ENCODE data around the gene CDH7.

The CDH7 gene

DNA sequence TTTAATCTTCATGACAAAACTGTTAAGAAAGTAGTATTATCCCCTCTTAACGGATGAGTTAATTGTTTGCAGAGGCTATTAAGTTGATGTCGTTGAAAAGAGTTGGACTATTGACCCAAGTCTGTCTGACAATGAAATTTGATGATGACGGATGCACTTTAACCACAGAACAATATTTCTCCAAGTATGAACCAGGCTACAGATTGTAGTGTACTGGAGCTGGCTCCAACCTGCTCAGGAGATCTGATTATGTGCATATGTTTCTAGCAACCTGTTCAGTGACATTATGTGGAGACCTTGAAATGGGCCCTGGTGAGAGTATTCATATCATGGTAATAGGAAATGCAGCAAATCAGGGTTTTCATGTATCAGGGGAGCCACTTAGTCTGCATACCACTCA lies 174.1 kb downstream of the CDH7 start:
- no peak overlapping the region for H3K4me3 ChIP-seq (ENCODE audit: low read length)
- H3K9ac ChIP-seq (ENCODE audit: low read depth, low read length): no peak overlapping the region
- H3K36me3 ChIP-seq (ENCODE audit: insufficient read depth, low read depth, low read length): no peaks in the 10 kb centered on the region
- no peaks in the 10 kb centered on the region for H3K4me1 ChIP-seq (ENCODE audit: insufficient read depth, low read length)
- H3K9me3 ChIP-seq (ENCODE audit: insufficient read depth, low read depth, low read length): no peaks in the 10 kb centered on the region
- no peak overlapping the region for H3K27ac ChIP-seq (ENCODE audit: low read length)
- H3K27me3 ChIP-seq (ENCODE audit: insufficient read depth, low read length): no peaks in the 10 kb centered on the region

DNA sequence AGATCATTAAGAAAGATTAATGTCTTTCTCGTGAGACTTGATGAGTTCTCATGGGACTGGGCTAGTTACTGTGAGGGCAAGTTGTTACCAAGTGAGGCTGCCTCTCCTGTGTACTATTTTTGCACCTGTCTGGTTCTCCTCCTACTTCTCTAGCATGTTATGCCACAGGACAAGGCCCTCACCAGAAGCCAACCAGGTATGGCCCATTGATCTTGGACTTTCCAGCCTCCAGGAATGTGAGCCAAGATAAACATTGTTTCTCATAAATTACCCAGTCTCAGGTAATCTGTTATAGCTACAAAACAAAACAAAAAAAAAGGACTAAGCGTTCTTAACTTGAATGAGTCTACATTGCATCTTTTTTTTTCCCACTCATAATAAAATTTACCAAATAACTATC lies 184.1 kb downstream of the CDH7 start:
- Histone ChIP-seq H3K36me3 (ENCODE audit: insufficient read depth, low read depth, low read length) (no peaks in the 10 kb centered on the region), H3K9me3 (ENCODE audit: insufficient read depth, low read depth, low read length) (no peaks in the 10 kb centered on the region), H3K27ac (ENCODE audit: low read length) (no peak overlapping the region), H3K9ac (ENCODE audit: low read depth, low read length) (no peak overlapping the region), H3K4me3 (ENCODE audit: low read length) (no peak overlapping the region), H3K27me3 (ENCODE audit: insufficient read depth, low read length) (no peaks in the 10 kb centered on the region), H3K4me1 (ENCODE audit: insufficient read depth, low read length) (no peaks in the 10 kb centered on the region)

DNA sequence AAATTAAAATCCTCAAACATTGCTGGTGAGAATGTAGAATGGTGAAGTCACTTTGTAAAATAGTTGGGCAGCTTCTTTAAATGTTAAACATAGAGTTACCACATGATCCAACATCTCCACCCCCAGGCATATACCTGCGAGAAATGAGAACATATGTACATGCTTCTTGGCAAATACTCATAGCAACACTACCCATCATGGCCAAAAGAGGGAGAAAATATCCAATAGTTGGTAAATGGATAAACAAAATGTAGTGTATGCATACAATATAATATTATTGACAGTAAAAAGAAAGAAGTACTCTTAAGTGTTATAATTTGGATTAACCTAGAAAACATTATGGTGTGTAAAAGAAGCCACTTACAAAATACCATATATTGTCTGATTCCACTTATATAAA lies 185.9 kb downstream of the CDH7 start:
- Histone ChIP-seq H3K27ac (ENCODE audit: low read length) (no peak overlapping the region), H3K4me3 (ENCODE audit: low read length) (no peak overlapping the region), H3K9ac (ENCODE audit: low read depth, low read length) (no peak overlapping the region), H3K9me3 (ENCODE audit: insufficient read depth, low read depth, low read length) (no peaks in the 10 kb centered on the region), H3K27me3 (ENCODE audit: insufficient read depth, low read length) (no peaks in the 10 kb centered on the region), H3K36me3 (ENCODE audit: insufficient read depth, low read depth, low read length) (no peaks in the 10 kb centered on the region), H3K4me1 (ENCODE audit: insufficient read depth, low read length) (no peaks in the 10 kb centered on the region; the same call in 1 of the 2 replicates)

DNA sequence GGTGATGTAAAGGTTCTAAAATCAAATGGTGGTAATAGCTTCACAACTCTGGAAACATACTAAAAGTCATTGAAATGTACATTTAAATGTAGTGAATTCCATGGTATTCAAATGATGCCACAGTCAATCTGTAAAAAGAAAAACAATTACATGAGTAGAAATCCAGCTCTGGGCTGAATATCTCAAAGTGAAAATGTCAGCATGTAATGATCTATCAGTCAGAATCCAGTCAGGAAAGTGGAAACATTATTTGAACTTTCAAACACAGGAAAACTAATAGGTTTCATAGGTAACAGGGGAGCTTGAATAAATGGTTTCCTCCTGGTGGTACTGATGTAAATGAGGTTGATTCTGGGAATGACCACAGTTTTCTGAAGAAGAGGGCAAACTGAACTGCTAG lies 186.4 kb downstream of the CDH7 start:
- H3K9ac ChIP-seq (ENCODE audit: low read depth, low read length): no peak overlapping the region

DNA sequence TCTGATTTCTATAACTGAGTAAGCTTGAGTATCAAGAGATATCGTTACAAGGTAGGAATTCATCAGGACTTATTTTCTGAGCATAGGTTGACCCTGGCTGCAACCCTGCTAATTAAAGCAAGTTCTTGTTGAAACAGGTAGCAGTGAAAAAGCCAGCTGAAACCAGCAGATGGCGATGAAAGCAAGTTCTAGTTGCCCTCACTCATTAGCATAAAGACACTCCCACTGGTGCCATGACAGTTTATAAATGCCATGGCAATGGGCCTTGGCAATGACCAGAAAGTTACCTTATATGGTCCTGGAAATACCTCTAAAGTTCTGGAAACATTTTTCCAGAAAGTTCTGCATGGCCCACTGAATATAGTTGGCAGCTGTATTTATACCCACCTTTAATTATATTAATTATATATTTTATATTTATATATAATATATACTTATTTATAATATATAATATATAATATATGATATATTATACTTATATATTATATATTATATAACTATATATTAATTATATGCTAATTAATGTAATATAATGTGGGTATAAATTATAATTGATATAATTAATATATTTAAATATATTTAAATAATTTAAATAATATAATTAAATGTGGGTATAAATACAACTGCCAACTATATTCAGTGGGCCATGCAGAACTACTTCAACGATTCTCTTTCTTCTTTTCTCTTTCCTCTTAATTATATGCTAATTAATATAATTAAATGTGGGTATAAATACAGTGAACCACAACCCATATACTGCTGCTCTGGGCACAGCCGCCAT lies 188.0 kb downstream of the CDH7 start:
- Histone ChIP-seq H3K36me3 (ENCODE audit: insufficient read depth, low read depth, low read length) (no peaks in the 10 kb centered on the region), H3K27me3 (ENCODE audit: insufficient read depth, low read length) (no peaks in the 10 kb centered on the region), H3K9ac (ENCODE audit: low read depth, low read length) (no peak overlapping the region), H3K4me3 (ENCODE audit: low read length) (no peak overlapping the region), H3K9me3 (ENCODE audit: insufficient read depth, low read depth, low read length) (no peaks in the 10 kb centered on the region), H3K4me1 (ENCODE audit: insufficient read depth, low read length) (peaks cover 20% of the 10 kb centered on the region), H3K27ac (ENCODE audit: low read length) (no peak overlapping the region)

More for the DNA sequence above, 186.4 kb downstream of the CDH7 start:
- Histone ChIP-seq H3K9me3 (ENCODE audit: insufficient read depth, low read depth, low read length) (no peaks in the 10 kb centered on the region), H3K4me3 (ENCODE audit: low read length) (no peak overlapping the region), H3K27ac (ENCODE audit: low read length) (no peak overlapping the region), H3K27me3 (ENCODE audit: insufficient read depth, low read length) (no peaks in the 10 kb centered on the region), H3K4me1 (ENCODE audit: insufficient read depth, low read length) (peaks cover 4% of the 10 kb centered on the region), H3K36me3 (ENCODE audit: insufficient read depth, low read depth, low read length) (no peaks in the 10 kb centered on the region)
